SH-SY5Y (cell line): ENCODE measurements around the gene KLC1.

Experiments
- GATA2 ChIP-seq: IDR thresholded peaks from 2 replicates; pipeline ENCODE4 v1.6.1; 2011; ENCODE audit warnings: mild to moderate bottlenecking, low read depth, low read length
- GATA3 ChIP-seq: IDR thresholded peaks from 2 replicates; pipeline ENCODE4 v1.6.1; 2011; ENCODE audit warnings: low read depth, mild to moderate bottlenecking, low read length, moderate library complexity

DNA sequence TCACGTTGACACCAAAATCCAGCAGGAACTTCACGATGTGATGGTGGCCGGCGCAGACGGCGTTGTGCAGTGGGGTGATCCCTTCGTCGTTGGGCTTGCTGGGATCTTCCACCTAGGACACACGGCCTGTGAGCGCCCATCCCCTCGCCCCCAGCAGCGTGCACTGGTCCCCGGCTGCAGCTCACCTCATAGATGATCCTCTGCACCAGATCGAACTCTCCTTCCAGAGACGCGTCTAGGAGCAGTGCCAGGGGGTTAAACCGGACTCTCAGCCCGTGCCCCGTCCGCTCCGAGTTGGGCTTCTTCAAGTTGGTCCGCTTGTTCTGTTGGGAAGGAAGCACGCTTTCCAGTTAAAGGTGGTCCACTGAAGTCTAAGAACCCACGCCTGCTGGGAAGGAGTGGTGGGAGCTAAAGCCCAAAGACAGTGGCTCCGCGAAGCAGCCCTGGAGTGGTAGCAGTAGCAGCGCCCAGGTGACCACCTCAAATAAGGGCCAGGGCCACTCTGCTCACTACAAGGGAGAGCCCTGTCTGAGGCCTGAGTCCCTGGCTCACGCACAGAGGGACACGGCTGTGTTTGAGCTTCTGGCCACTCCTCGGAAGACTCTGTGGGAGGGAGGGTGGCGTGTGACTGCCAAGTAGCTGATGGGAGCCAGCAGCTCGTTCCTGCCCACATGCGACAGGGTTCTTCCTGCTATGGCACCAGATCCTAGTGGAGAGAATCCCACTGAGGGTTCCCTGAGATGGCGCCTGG, 109.9 kb downstream of the KLC1 start:
- TF ChIP-seq GATA2, result no peak
- TF ChIP-seq GATA3, result no peak
